ENCODE measurements around the gene SPATA3. TPM values are rescaled to one million over a fixed set of nuclear protein-coding genes. Genes with fewer than 3 reads are reported as not detected.

SPATA3 gene
- polyA plus RNA-seq, 3 donors: not detected

GRCh38 chr2:230953845-230954244 lies 42.1 kb upstream of the SPATA3 start:
- H3K4me1 ChIP-seq (ENCODE audit: control insufficient read depth in 1 of 2, insufficient read depth in 2 of 2, low read length in 2 of 2): peaks cover 9 to 12% of the 10 kb centered on the region in 2 donors
- peak in 1 of 3 donors; percentile 65 for DNase-seq
- H3K4me3 ChIP-seq (replicated peaks in 1 of 3; ENCODE audit: low read depth in 2 of 3, low read length in 3 of 3): no peak overlapping the region
- peaks cover 22 to 23% of the 10 kb centered on the region in 2 donors for H3K27me3 ChIP-seq (ENCODE audit: control insufficient read depth in 2 of 2, insufficient read depth in 2 of 2, low read length in 2 of 2)
- no peak overlapping the region for H3K27ac ChIP-seq (ENCODE audit: low read depth in 1 of 2, low read length in 2 of 2)
- TF ChIP-seq CTCF (IDR thresholded peaks at IDR 0.05): no peak
- Mint-ChIP-seq H3K27me3 (ENCODE audit: low read depth in 3 of 3) (peaks cover 31 to 37% (median 32%) of the 10 kb centered on the region in 3 donors), H3K36me3 (peaks cover 0 to 9% of the 10 kb centered on the region in 2 donors), H3K4me3 (no peak overlapping the region), H3K27ac (no peak overlapping the region), H3K9me3 (peaks cover 0 to 6% (median 0%) of the 10 kb centered on the region in 7 donors), H3K4me1 (peaks cover 23% of the 10 kb centered on the region)
- H3K9me3 ChIP-seq (replicated peaks in 1 of 2; ENCODE audit: control insufficient read depth in 1 of 2, insufficient read depth in 1 of 2, low read length in 2 of 2): peaks cover 0 to 5% of the 10 kb centered on the region in 2 donors
- no peaks in the 10 kb centered on the region for H3K36me3 ChIP-seq (replicated peaks in 1 of 2; ENCODE audit: control insufficient read depth in 1 of 2, insufficient read depth in 2 of 2, low read length in 2 of 2)
- no peak overlapping the region for H3K4me2 ChIP-seq (replicated peaks; ENCODE audit: extremely low read depth, low read length, poor library complexity, severe bottlenecking)
- H2AFZ ChIP-seq (ENCODE audit: insufficient read depth, low read depth, low read length, poor library complexity, severe bottlenecking): no peak overlapping the region
- 1% methylated on average over 7 of the region's 9 CpGs for WGBS (ENCODE audit: insufficient coverage)
- no peak overlapping the region for H3K9ac ChIP-seq (ENCODE audit: insufficient read depth, low read length, poor library complexity, severe bottlenecking)
- intact Hi-C loops (cut with micrococcal nuclease): no loop called here
- H3K79me2 ChIP-seq (ENCODE audit: insufficient read depth, low read length): no peaks in the 10 kb centered on the region
- no peaks in the 10 kb centered on the region for H4K20me1 ChIP-seq (ENCODE audit: insufficient read depth, low read length)

GRCh38 chr2:230954746-230955145 lies 41.2 kb upstream of the SPATA3 start:
- Histone ChIP-seq H4K20me1 (ENCODE audit: insufficient read depth, low read length) (no peaks in the 10 kb centered on the region), H3K4me3 (replicated peaks in 1 of 3; ENCODE audit: low read depth in 2 of 3, low read length in 3 of 3) (no peak overlapping the region), H3K27me3 (ENCODE audit: control insufficient read depth in 2 of 2, insufficient read depth in 2 of 2, low read length in 2 of 2) (peaks cover 22 to 25% of the 10 kb centered on the region in 2 donors), H3K27ac (ENCODE audit: low read depth in 1 of 2, low read length in 2 of 2) (no peak overlapping the region), H3K4me2 (replicated peaks; ENCODE audit: extremely low read depth, low read length, poor library complexity, severe bottlenecking) (no peak overlapping the region), H3K9ac (ENCODE audit: insufficient read depth, low read length, poor library complexity, severe bottlenecking) (no peak overlapping the region), H3K79me2 (ENCODE audit: insufficient read depth, low read length) (no peaks in the 10 kb centered on the region), H2AFZ (ENCODE audit: insufficient read depth, low read depth, low read length, poor library complexity, severe bottlenecking) (no peak overlapping the region), H3K4me1 (ENCODE audit: control insufficient read depth in 1 of 2, insufficient read depth in 2 of 2, low read length in 2 of 2) (peaks cover 9 to 12% of the 10 kb centered on the region in 2 donors), H3K9me3 (replicated peaks in 1 of 2; ENCODE audit: control insufficient read depth in 1 of 2, insufficient read depth in 1 of 2, low read length in 2 of 2) (peaks cover 0 to 5% of the 10 kb centered on the region in 2 donors), H3K36me3 (replicated peaks in 1 of 2; ENCODE audit: control insufficient read depth in 1 of 2, insufficient read depth in 2 of 2, low read length in 2 of 2) (no peaks in the 10 kb centered on the region)
- Mint-ChIP-seq H3K9me3 (peaks cover 0 to 6% (median 0%) of the 10 kb centered on the region in 7 donors), H3K27me3 (ENCODE audit: low read depth in 3 of 3) (peaks cover 33 to 39% (median 37%) of the 10 kb centered on the region in 3 donors), H3K36me3 (peaks cover 0 to 9% of the 10 kb centered on the region in 2 donors), H3K4me1 (peaks cover 25% of the 10 kb centered on the region), H3K27ac (no peak overlapping the region), H3K4me3 (no peak overlapping the region)
- intact Hi-C loops (cut with micrococcal nuclease): no loop called here
- TF ChIP-seq CTCF (IDR thresholded peaks at IDR 0.05): no peak
- no peak for DNase-seq

Data from CD14-positive monocyte (primary cell).